ENCODE results near the gene DLST. TPM values are rescaled to one million over a fixed set of nuclear protein-coding genes. Genes with fewer than 3 reads are reported as not detected.

DLST gene
- total RNA-seq, 1 experiment from 2014 or later = 29.9 TPM

- peak; percentile 66 for DNase-seq (ENCODE audit: low spot score)
Measured at GRCh38 chr14:74860899-74861733, 20.6 kb upstream of the DLST start.

GRCh38 chr14:74861734-74862090, 20.0 kb upstream of the DLST start:
- no peak for DNase-seq (ENCODE audit: low spot score)

GRCh38 chr14:74863274-74863673, 18.4 kb upstream of the DLST start:
- no peak for DNase-seq (ENCODE audit: low spot score)

GRCh38 chr14:74864198-74864597, 17.5 kb upstream of the DLST start:
- DNase-seq (ENCODE audit: low spot score) = no peak

GRCh38 chr14:74865156-74865555, 16.6 kb upstream of the DLST start:
- no peak for DNase-seq (ENCODE audit: low spot score)

GRCh38 chr14:74866708-74867389, 14.9 kb upstream of the DLST start:
- DNase-seq (ENCODE audit: low spot score) = no peak

- no peak for DNase-seq (ENCODE audit: low spot score)
Measured at GRCh38 chr14:74867673-74868072, 14.0 kb upstream of the DLST start.

- DNase-seq (ENCODE audit: low spot score) = no peak
Measured at GRCh38 chr14:74868739-74869138, 13.0 kb upstream of the DLST start.

GRCh38 chr14:74871819-74872218, 9.9 kb upstream of the DLST start:
- DNase-seq (ENCODE audit: low spot score) = no peak

GRCh38 chr14:74875204-74875603, 6.5 kb upstream of the DLST start:
- no peak for DNase-seq (ENCODE audit: low spot score)

GRCh38 chr14:74875941-74876913, 5.5 kb upstream of the DLST start, which contains the start of gene PROX2:
Gene PROX2 (minus strand): TSS chr14:74876145. CDS start chr14:74863834, 12,311 bp downstream.
- no peak for DNase-seq (ENCODE audit: low spot score)

GRCh38 chr14:74879427-74880182, 2.1 kb upstream of the DLST start:
- no peak for DNase-seq (ENCODE audit: low spot score)

GRCh38 chr14:74882103-74882920, 596 bp downstream of the DLST start:
- no peak for DNase-seq (ENCODE audit: low spot score)

- no peak for DNase-seq (ENCODE audit: low spot score)
Measured at GRCh38 chr14:74886001-74886400, 4.3 kb downstream of the DLST start.

GRCh38 chr14:74888164-74889158, 6.7 kb downstream of the DLST start:
- no peak for DNase-seq (ENCODE audit: low spot score)

GRCh38 chr14:74890262-74890661, 8.5 kb downstream of the DLST start:
- no peak for DNase-seq (ENCODE audit: low spot score)

GRCh38 chr14:74891870-74892269, 10.2 kb downstream of the DLST start:
- no peak for DNase-seq (ENCODE audit: low spot score)

GRCh38 chr14:74892745-74893144, 11.0 kb downstream of the DLST start:
- DNase-seq (ENCODE audit: low spot score) = no peak

- no peak for DNase-seq (ENCODE audit: low spot score)
Measured at GRCh38 chr14:74893614-74894091, 11.9 kb downstream of the DLST start.

Data from H4 (cell line).